Thyroid gland (tissue), 4 donors: ENCODE results near the gene DNAH8.

Experiments used
- CTCF ChIP-seq, 6 experiments: fragments of 200-600 bp in 3 of 6; fragments of 450-650 bp in 3 of 6; sonication (generic) in 3 of 6; IDR thresholded peaks; one replicate each; pipeline ENCODE4 v1.5.1; 2016 to 2019; ENCODE audit warnings: antibody characterized with exemption in 6 of 6, mild to moderate bottlenecking in 2 of 6, inconsistent platforms in 1 of 6, moderate library complexity in 1 of 6
- POLR2A ChIP-seq, 2 donors: fragments of 450-650 bp; IDR thresholded peaks; one replicate each; pipeline ENCODE4 v1.6.1; 2017; ENCODE audit warnings: antibody characterized with exemption in 2 of 2, mild to moderate bottlenecking in 2 of 2, moderate library complexity in 1 of 2

- TF ChIP-seq CTCF (IDR thresholded peaks at IDR 0.05) (no peak), POLR2A (IDR thresholded peaks at IDR 0.05) (no peak)
Measured at GRCh38 chr6:38802497-38802896, 87.4 kb downstream of the DNAH8 start.
